Tibial artery (tissue), 4 donors: ENCODE data around the gene LIFR.
A peak's percentile ranks its signal among the peaks of the same experiment; 100 is the strongest.

Experiments used
- DNase-seq, 2 donors: peaks; one replicate each; pipeline ENCODE4 v3.0.0-alpha.2; 2019
- H3K27ac ChIP-seq, 2 donors: fragments of 200-600 bp; sonication (generic) in 1 of 2; 1 replicate in 1 of 2; 2 replicates in 1 of 2; pipeline ENCODE4 v1.5.1; 2018 to 2019; ENCODE audit warnings: mild to moderate bottlenecking in 1 of 2
- H3K27me3 ChIP-seq, 2 donors: fragments of 200-600 bp; sonication (generic) in 1 of 2; one replicate each; pipeline versions ENCODE4 v1.5.1 to v1.6.0; 2016 to 2019
- H3K36me3 ChIP-seq, 3 donors: fragments of 200-600 bp; sonication (generic) in 2 of 3; one replicate each; pipeline ENCODE4 v1.5.1; 2016 to 2019; ENCODE audit warnings: mild to moderate bottlenecking in 2 of 3
- H3K4me1 ChIP-seq, 4 donors: fragments of 200-600 bp; sonication (generic) in 2 of 4; 1 replicate in 3 of 4; 2 replicates in 1 of 4; pipeline ENCODE4 v1.5.1; 2016 to 2019
- H3K4me3 ChIP-seq, 2 donors: fragments of 200-600 bp; sonication (generic) in 1 of 2; 1 replicate in 1 of 2; 2 replicates in 1 of 2; pipeline ENCODE4 v1.5.1; 2018 to 2019; ENCODE audit warnings: mild to moderate bottlenecking in 2 of 2
- H3K9me3 ChIP-seq, 3 donors: fragments of 200-600 bp; sonication (generic) in 1 of 3; one replicate each; pipeline ENCODE4 v1.5.1; 2016 to 2019
- CTCF ChIP-seq, 2 experiments: fragments of 200-600 bp in 1 of 2; fragments of 450-650 bp in 1 of 2; IDR thresholded peaks; one replicate each; pipeline ENCODE4 v1.5.1; 2017 to 2019; ENCODE audit warnings: antibody characterized with exemption in 2 of 2, mild to moderate bottlenecking in 1 of 2, moderate library complexity in 1 of 2
- intact Hi-C: fragments of 100-400 bp; cut with DNase I; formaldehyde crosslinking; loops from one replicate; pipeline ENCODE4 v1.15.0; 2023; ENCODE audit warnings: low total_unique reads

Gene LIFR

GRCh38 chr5:38450627-38451026 lies 105.8 kb downstream of the LIFR start:
- Histone ChIP-seq H3K36me3 (peaks cover 0 to 44% (median 6%) of the 10 kb centered on the region in 3 donors), H3K4me3 (no peak overlapping the region), H3K9me3 (no peaks in the 10 kb centered on the region), H3K4me1 (peaks cover 0 to 28% (median 7%) of the 10 kb centered on the region in 4 donors), H3K27me3 (no peaks in the 10 kb centered on the region), H3K27ac (no peak overlapping the region)
- TF ChIP-seq CTCF (IDR thresholded peaks at IDR 0.05): no peak
- DNase-seq: no peak
- intact Hi-C loops: no loop called here

- DNase-seq: no peak
- peak overlapping the region in 1 of 2 donors; percentile 81 for H3K27ac ChIP-seq
- H3K27me3 ChIP-seq: no peaks in the 10 kb centered on the region
- no peaks in the 10 kb centered on the region for H3K9me3 ChIP-seq
- peaks cover 0 to 38% (median 12%) of the 10 kb centered on the region in 4 donors for H3K4me1 ChIP-seq
- peaks cover 0 to 38% (median 6%) of the 10 kb centered on the region in 3 donors for H3K36me3 ChIP-seq
- no peak for TF ChIP-seq CTCF (IDR thresholded peaks at IDR 0.05)
- intact Hi-C loops: loop anchor here (5.0 kb wide), 1 partner anchor 109 kb away; the partner anchor contains the start of gene LIFR
- H3K4me3 ChIP-seq: no peak overlapping the region
Measured at GRCh38 chr5:38448568-38449350, 107.7 kb downstream of the LIFR start.

- no peak overlapping the region for H3K4me3 ChIP-seq
- peaks cover 0 to 38% (median 12%) of the 10 kb centered on the region in 4 donors for H3K4me1 ChIP-seq
- TF ChIP-seq CTCF (IDR thresholded peaks at IDR 0.05): no peak
- H3K9me3 ChIP-seq: no peaks in the 10 kb centered on the region
- no peaks in the 10 kb centered on the region for H3K27me3 ChIP-seq
- peak overlapping the region in 1 of 2 donors; percentile 81 for H3K27ac ChIP-seq
- peaks cover 0 to 28% (median 6%) of the 10 kb centered on the region in 3 donors for H3K36me3 ChIP-seq
- no peak for DNase-seq
- intact Hi-C loops: loop anchor here (5.0 kb wide), 1 partner anchor 110 kb away; the partner anchor contains the start of gene LIFR
Measured at GRCh38 chr5:38447786-38448185, 108.7 kb downstream of the LIFR start.

- Histone ChIP-seq H3K4me1 (peaks cover 0 to 38% (median 12%) of the 10 kb centered on the region in 4 donors), H3K9me3 (no peaks in the 10 kb centered on the region), H3K27ac (peak overlapping the region in 1 of 2 donors; percentile 81), H3K27me3 (no peaks in the 10 kb centered on the region), H3K4me3 (no peak overlapping the region), H3K36me3 (peaks cover 0 to 21% (median 0%) of the 10 kb centered on the region in 3 donors)
- no peak for TF ChIP-seq CTCF (IDR thresholded peaks at IDR 0.05)
- no peak for DNase-seq
- intact Hi-C loops: loop anchor here (5.0 kb wide), 1 partner anchor 110 kb away; the partner anchor contains the start of gene LIFR
Measured at GRCh38 chr5:38447056-38447455, 109.4 kb downstream of the LIFR start.

- intact Hi-C loops: loop anchor here (5.0 kb wide), 1 partner anchor 111 kb away; the partner anchor contains the start of gene LIFR
Measured at GRCh38 chr5:38446029-38446522, 110.4 kb downstream of the LIFR start.

More at GRCh38 chr5:38446029-38446522, 110.4 kb downstream of the LIFR start:
- no peak for TF ChIP-seq CTCF (IDR thresholded peaks at IDR 0.05)
- Histone ChIP-seq H3K27ac (peak overlapping the region; percentile 81), H3K9me3 (no peaks in the 10 kb centered on the region), H3K36me3 (peaks cover 0 to 11% (median 0%) of the 10 kb centered on the region in 3 donors), H3K27me3 (no peaks in the 10 kb centered on the region), H3K4me1 (peaks cover 0 to 46% (median 16%) of the 10 kb centered on the region in 4 donors), H3K4me3 (peak overlapping the region; percentile 55 to 70)
- DNase-seq: no peak
